ENCODE data around the gene HSPBAP1. TPM values are rescaled to one million over a fixed set of nuclear protein-coding genes. Genes with fewer than 3 reads are reported as not detected.

HSPBAP1 gene
- total and polyA plus RNA-seq, 2 of the 4 experiments (the other 2 are of a cell fraction): 2.6 to 4.8 TPM

- Histone ChIP-seq H2AFZ (replicated peaks; ENCODE audit: low read length, poor library complexity) (no peak overlapping the region), H3K4me3 (ENCODE audit: insufficient read depth, low read depth, low read length) (no peak overlapping the region), H3K9me3 (ENCODE audit: control insufficient read depth, insufficient read depth, low read length) (no peaks in the 10 kb centered on the region), H2BK20ac (ENCODE audit: low read depth, low read length) (no peak overlapping the region), H3K79me1 (ENCODE audit: low read depth in 1 of 2, low read length in 2 of 2) (no peaks in the 10 kb centered on the region), H3K4me1 (ENCODE audit: control insufficient read depth, insufficient read depth, low read length) (peaks cover 2% of the 10 kb centered on the region; the same call in 1 of the 2 replicates), H4K5ac (ENCODE audit: low read depth, low read length) (no peak overlapping the region), H2BK120ac (ENCODE audit: low read depth, low read length) (no peak overlapping the region), H3K9me1 (ENCODE audit: insufficient read depth, low read length) (peaks cover 5% of the 10 kb centered on the region; the same call in 1 of the 2 replicates), H3K27ac (ENCODE audit: insufficient read depth, low read length) (no peak overlapping the region), H3K27me3 (ENCODE audit: control insufficient read depth, insufficient read depth, low read length) (no peaks in the 10 kb centered on the region), H3K4ac (ENCODE audit: low read depth, low read length) (no peak overlapping the region), H2BK15ac (ENCODE audit: low read depth, low read length) (no peak overlapping the region), H4K20me1 (ENCODE audit: insufficient read depth, low read length) (no peaks in the 10 kb centered on the region), H2AK5ac (ENCODE audit: low read depth, low read length) (no peak overlapping the region), H2BK5ac (ENCODE audit: low read depth, low read length, poor library complexity, severe bottlenecking) (no peak overlapping the region), H3K36me3 (ENCODE audit: control insufficient read depth, insufficient read depth, low read length) (peaks cover 2% of the 10 kb centered on the region; the same call in 1 of the 2 replicates), H3K14ac (replicated peaks; ENCODE audit: low read depth, low read length) (no peak overlapping the region), H3K18ac (ENCODE audit: low read depth, low read length) (no peak overlapping the region), H3K56ac (ENCODE audit: extremely low read depth, insufficient read depth, low read length) (no peak overlapping the region), H2AK9ac (replicated peaks; ENCODE audit: low read depth, low read length, poor library complexity) (no peak overlapping the region), H3K23ac (ENCODE audit: low read depth, low read length) (no peak overlapping the region), H3K4me2 (ENCODE audit: low read depth, low read length) (no peak overlapping the region), H3K9ac (ENCODE audit: low read depth, low read length) (no peak overlapping the region), H4K91ac (ENCODE audit: insufficient read depth, low read depth, low read length) (no peak overlapping the region), H4K8ac (ENCODE audit: low read depth in 2 of 2, low read length in 2 of 2) (no peak overlapping the region)
- ChIA-PET POLR2A (ENCODE audit: unreplicated experiment) (no interaction called here), CTCF (no interaction called here)
- no peak for ATAC-seq (ENCODE audit: low read depth)
- intact Hi-C loops (cut with micrococcal nuclease): no loop called here
- BruUV-seq (replicated peaks): no TSS peak
- WGBS, 2 experiments (ENCODE audit: extremely low coverage in 2 of 2, insufficient read length in 1 of 2): 100% methylated on average over 1 of the region's 3 CpGs; no CpG with 5 or more reads in 1 of the 2 experiments
- TF ChIP-seq BHLHE40 (IDR thresholded peaks at IDR 0.05; ENCODE audit: low read depth, low read length) (no peak), USF2 (IDR thresholded peaks at IDR 0.05; ENCODE audit: low read depth, low read length) (no peak), ELK1 (IDR thresholded peaks at IDR 0.05; ENCODE audit: borderline replicate concordance, low read depth, low read length) (no peak), CHD1 (IDR thresholded peaks at IDR 0.05; ENCODE audit: low read depth, low read length) (no peak), MAFK (IDR thresholded peaks at IDR 0.05; ENCODE audit: low read depth, low read length) (no peak), RFX5 (IDR thresholded peaks at IDR 0.05; ENCODE audit: low read depth, low read length) (no peak), SMC3 (IDR thresholded peaks at IDR 0.05; ENCODE audit: low read depth, low read length) (no peak), RCOR1 (IDR thresholded peaks at IDR 0.05; ENCODE audit: insufficient replicate concordance, low read length) (no peak), FOS (IDR thresholded peaks at IDR 0.05; ENCODE audit: low read depth, low read length) (no peak), MXI1 (IDR thresholded peaks at IDR 0.05; ENCODE audit: borderline replicate concordance, low read depth, low read length) (no peak), RAD21 (IDR thresholded peaks at IDR 0.05; ENCODE audit: low read length) (no peak), POLR2A (IDR thresholded peaks at IDR 0.05; ENCODE audit: low read depth, low read length) (no peak), NFE2L2 (IDR thresholded peaks at IDR 0.05; ENCODE audit: low read depth, low read length) (no peak), CTCF (conservative IDR thresholded peaks at IDR 0.05; ENCODE audit: low read depth, low read length) (no peak), MAZ (IDR thresholded peaks at IDR 0.05; ENCODE audit: borderline replicate concordance, low read depth, low read length) (no peak)
- dilution Hi-C loops (cut with HindIII; ENCODE audit: low sequenced_read_pairs, unreplicated experiment): no loop called here
- no peak for DNase-seq
- in situ Hi-C loops (cut with MboI; ENCODE audit: low sequenced_read_pairs): no loop called here
Measured at GRCh38 chr3:122758877-122759560, 34.6 kb downstream of the HSPBAP1 start.
